HG03520 (cell line): ENCODE results near the gene ECEL1.
"Not testable (repeated sequence)": the region's sequence is repeated elsewhere in the genome, so short reads cannot be mapped to it uniquely, and the experiment has no call there.

Source experiments
- ATAC-seq: cut with Tn5 transposase; IDR thresholded peaks from one replicate; pipeline ENCODE4 v1.9.1; 2021; ENCODE audit warnings: mild to moderate bottlenecking, moderate library complexity; ENCODE audit not compliant: unreplicated experiment

Gene ECEL1

DNA sequence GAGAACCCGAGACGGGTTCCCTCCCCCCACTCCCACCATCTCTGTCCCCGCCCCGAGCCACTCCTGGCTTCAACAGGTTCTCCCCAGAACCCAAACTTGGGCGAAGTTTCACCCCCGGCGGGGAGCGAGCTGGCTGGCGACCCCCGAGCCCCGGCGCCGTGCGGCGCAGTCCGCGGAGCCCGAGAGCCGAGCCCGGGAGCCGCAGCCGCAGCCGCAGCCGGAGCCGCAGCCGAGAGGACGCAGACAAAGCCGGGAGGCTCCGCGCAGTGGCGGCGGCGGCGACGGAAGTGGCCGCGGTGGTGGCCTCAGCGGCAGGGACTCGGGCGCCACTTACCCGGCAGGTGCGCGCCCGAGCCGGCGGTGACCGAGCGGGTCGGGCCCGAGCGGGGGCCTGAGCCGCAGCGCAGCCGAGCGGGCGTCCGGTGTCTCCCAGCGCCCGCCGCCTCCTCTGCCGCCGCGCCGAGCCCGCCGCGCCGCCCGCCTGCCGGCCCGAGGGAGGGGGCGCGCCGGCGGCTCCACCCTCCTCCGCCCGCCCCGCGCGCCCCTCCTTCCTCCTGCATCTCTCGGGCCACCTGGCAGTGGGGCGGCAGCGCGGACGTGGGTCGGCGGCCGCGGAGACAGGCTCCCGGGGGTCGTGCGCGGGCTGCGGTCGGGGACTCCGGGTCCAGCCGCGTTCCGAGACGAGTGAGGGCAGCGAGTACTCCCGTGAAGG lies at the start of gene ECEL1:
Gene ECEL1 (minus strand): TSS at position 450 of the 712 bp plus-strand sequence. CDS start 1,181 bp downstream, outside the sequence.
- no peak for ATAC-seq

DNA sequence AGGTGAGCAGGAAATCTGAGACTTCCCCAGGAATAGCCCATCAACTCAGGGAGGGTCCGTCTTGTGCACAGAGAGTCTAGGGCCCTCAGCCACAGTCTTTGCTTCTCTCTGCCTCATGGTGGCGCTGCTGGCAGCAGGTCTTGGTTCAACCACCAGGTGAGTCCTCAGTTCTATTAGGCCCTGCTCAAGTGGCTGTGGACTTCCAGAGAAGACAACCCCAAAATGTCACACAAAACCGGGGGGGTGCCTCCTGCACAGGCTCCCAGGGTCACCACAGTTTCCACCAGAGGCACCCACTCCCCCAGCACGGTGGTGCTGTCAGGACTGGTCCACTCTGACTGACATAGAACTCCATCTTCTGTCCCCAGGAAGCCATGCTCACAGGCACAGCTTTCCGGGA lies 49.4 kb upstream of the ECEL1 start:
- no peak for ATAC-seq

- no peak for ATAC-seq
Observed at GRCh38 chr2:232535761-232536530, 48.3 kb upstream of the ECEL1 start.

- ATAC-seq = no peak
Observed at GRCh38 chr2:232534940-232535651, 47.5 kb upstream of the ECEL1 start.

DNA sequence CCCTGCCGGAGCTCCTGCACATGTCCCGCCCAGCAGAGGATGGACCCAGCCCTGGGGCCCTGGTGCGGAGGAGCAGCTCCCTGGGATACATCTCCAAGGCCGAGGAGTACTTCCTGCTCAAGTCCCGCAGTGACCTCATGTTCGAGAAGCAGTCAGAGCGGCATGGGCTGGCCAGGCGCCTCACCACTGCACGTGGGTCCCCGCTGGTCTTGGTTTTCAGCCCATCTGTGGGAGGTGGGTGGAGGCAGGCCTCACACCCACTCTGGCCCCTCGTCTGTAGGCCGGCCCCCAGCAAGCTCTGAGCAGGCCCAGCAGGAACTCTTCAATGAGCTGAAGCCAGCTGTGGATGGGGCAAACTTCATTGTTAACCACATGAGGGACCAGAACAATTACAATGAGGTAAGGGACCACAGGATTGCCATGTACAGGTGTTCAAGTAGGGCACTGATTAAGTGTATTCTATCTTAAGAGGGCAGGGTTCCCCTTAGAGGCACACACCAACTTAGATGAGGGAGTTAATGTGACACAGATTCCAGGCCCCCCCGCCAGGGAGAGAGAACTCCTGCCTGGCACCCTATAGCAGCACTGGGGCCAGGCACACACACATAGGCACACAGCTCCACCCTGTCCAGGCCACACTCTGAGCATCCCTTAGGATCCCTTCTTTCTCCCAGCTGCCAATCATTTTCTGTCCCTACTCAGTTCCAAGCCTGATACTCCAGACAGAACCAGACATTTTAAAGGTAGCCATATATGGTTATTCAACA lies 46.5 kb upstream of the ECEL1 start:
- no peak for ATAC-seq

DNA sequence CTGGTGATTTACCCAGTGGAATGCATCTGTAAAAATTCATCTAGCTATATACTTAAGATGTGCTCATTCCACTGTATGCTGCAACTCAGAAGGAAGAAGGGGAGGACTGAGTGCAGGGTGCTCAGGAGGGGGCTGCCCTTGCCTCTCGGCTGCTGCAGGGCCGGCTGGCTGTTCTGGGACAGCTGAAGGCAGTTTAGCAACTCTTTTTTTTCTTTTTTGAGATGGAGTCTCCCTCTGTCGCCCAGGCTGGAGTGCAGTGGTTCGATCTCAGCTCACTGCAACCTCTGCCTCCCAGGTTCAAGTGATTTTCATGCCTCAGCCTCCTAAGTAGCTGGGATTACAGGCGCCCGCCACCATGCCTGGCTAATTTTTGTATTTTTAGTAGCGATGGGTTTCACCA lies 45.2 kb upstream of the ECEL1 start:
- not testable (repeated sequence) for ATAC-seq

- no peak for ATAC-seq
Observed at GRCh38 chr2:232532419-232532818, 44.8 kb upstream of the ECEL1 start.

GRCh38 chr2:232530626-232531260 lies 43.1 kb upstream of the ECEL1 start:
- no peak for ATAC-seq

DNA sequence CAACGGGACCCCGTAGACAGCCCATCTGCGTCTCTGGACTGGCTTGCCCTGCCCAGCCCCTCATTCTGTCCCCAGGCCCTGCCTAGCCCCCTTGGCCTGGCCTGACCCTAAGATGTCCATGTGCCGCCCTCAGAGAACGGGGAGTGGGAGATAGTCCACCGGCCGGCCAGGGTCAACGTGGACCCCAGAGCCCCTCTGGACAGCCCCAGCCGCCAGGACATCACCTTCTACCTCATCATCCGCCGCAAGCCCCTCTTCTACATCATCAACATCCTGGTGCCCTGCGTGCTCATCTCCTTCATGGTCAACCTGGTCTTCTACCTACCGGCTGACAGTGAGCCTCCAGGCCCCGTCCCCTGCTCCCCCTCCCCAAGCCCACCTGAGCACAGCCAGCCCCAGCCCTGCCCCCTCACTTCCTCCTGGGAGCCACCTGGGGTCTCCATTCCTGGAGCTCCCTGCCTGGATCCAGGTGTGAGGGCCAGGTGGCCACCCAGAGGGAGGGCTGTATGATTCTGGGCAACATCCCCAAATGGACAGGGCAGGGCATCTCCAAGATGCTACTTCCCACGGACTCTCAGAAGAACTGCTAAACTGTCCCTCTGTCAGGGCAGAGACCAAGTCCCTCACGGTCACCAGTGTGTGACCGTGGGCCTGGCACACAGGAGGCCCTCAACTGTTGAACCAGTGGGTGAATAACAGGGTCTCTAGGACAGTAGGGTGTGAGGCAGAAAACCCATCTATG lies 42.3 kb upstream of the ECEL1 start:
- ATAC-seq = no peak

DNA sequence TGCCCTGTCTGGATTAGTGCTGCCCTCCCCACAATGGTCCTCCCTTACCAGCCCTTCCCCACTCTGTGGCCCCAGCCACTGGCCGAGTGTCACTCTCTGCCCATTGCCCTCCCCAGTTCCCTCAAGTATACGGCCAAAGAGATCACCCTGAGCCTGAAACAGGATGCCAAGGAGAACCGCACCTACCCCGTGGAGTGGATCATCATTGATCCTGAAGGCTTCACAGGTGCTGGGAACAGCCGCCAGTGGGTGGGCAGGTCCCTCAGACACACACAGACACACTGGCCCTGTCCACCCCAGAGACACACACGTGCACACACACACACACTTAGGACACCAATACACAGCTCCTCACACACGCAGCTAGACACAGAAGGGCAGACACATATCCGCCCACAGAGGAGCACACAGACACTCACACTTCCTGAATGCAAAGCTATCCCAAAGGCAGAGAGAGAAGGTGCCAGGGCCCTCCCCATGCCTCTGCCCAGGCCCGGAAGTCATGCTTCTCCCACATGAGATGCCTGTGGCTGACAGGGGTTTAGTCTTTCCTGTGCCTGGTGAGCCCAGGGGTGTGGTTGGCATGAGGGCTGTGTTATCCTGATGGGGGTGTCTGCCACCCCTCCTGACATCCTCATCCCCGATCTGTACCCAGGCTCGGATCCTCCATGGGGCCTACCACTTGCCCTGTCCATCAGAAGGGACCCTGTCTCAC lies 41.3 kb upstream of the ECEL1 start:
- no peak for ATAC-seq

DNA sequence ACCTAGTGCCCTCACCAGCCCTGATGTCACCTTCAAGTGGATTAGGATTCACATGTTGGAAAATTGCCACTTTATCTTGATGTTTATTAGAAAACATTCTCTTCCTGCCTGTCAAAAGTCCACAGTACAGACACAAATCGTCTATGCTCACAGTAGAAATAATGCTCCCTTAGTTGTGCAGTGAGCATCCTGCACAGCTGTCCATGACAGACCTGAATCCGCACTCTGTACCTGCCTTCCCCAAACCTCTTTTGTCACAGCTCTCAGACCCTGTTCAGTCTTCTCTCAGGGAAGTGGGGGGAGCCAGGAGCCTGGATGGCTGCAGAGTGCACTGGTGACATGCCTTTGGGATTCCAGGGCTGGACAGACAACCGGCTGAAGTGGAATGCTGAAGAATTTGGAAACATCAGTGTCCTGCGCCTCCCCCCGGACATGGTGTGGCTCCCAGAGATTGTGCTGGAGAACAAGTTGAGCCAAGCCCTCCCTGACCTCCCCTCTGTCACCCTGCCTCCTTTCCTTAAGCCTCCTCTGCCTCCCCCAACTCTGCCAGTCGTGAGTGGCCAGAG lies 40.4 kb upstream of the ECEL1 start:
- no peak for ATAC-seq

GRCh38 chr2:232526372-232526941 lies 38.8 kb upstream of the ECEL1 start:
- no peak for ATAC-seq

- ATAC-seq = no peak
Observed at GRCh38 chr2:232525791-232526371, 38.2 kb upstream of the ECEL1 start, which contains the start of gene CHRND. CHRND (plus strand) TSS chr2:232526160; CDS start chr2:232526216, 56 bp downstream.

GRCh38 chr2:232525199-232525598 lies 37.6 kb upstream of the ECEL1 start:
- ATAC-seq = no peak

- no peak for ATAC-seq
Observed at GRCh38 chr2:232524771-232525170, 37.1 kb upstream of the ECEL1 start.

DNA sequence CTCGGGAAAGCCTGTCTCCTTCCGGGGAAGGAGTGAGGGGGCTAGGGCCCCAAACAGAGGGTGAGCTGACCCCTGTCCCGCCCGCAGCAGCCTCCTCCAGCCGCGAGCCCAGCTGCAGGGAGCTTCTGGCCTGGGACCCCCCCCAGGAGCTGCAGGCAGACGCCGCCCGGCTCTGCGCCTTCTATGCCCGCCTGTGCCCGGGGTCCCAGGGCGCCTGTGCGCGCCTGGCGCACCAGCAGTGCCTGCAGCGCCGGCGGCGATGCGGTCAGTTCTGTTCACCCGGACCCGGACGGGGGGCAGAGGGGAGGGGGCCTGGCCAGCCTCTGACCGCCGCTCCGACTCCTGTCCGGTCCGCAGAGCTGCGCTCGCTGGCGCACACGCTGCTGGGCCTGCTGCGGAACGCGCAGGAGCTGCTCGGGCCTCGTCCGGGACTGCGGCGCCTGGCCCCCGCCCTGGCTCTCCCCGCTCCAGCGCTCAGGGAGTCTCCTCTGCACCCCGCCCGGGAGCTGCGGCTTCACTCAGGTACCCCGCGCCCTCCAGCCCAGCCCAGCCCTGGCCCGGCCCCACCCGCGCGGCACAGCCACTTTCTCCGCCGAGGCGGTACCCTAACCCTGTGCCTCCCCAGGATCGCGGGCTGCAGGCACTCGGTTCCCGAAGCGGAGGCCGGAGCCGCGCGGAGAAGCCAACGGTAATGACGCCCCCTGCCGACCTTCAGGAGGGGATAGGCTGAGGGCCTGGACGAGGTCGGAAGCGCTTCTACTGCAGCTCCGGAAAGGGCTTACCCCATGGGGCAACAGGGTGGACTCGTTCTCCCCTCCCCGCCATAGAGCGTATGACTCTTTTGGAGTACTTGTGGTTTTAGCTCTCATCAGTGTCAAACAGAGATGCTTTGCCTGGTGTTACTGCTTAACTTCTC lies 36.3 kb upstream of the ECEL1 start:
- no peak for ATAC-seq

GRCh38 chr2:232523402-232523681 lies 35.7 kb upstream of the ECEL1 start:
- ATAC-seq = no peak
